Stimulated activated CD4-positive, alpha-beta T cell treated with anti-CD3 and anti-CD28 coated beads, Interleukin-1b, Interleukin-23, amount 100 ng/mL, for 4 hours (primary cell): ENCODE data around the gene RCAN1.
A peak's percentile ranks its signal among the peaks of the same experiment; 100 is the strongest.
"Not testable (repeated sequence)": the region's sequence is repeated elsewhere in the genome, so short reads cannot be mapped to it uniquely, and the experiment has no call there.

Source experiments
- DNase-seq, 2 donors: peaks; one replicate each; pipeline ENCODE4 v3.0.0-alpha.2; 2020; ENCODE audit warnings: low read depth in 2 of 2

Gene RCAN1

DNA sequence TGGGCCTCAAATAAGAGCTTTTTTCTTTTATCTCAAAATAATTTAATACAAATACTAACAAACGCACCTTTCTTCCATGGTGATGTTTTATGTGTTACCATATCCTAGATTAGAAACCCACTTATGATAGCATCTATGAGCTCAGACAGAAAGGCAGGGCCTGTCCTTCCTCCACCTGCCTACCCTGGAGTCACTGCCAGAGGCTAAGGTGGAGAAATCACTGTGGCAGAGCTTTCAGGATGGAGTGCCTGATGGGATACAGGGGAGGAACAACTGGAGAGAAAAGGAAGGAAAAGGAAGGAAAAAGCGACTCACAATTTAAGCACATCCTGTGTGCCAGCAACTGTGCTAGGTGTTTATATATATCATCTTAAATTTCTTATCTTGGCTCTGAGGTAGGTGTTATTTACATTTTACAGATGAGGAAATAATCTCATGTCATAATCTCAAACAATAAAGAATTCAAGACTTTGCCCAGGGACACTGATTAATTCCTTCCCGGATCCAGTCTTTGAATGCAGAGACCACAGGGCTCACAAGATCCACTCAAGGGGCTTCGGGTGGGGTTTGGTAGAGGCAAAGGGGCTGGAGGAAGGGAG, 45.4 kb downstream of the RCAN1 start:
- no peak for DNase-seq

DNA sequence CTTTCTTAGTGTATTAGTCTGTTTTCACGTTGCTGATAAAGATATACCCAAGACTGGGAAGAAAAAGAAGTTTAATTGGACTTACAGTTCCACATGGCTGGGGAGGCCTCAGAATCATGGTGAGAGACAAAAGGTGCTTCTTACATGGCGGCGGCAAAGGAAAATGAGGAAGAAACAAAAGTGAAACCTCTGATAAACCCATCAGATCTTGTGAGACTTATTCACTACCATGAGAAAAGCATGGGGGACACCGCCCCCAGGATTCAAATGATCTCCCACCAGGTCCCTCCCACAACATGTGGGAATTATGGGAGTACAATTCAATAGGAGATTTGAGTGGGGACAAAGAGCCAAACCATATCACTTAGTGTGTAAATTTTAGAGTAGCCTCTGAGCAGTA, 46.1 kb downstream of the RCAN1 start:
- DNase-seq: not testable (repeated sequence)

DNA sequence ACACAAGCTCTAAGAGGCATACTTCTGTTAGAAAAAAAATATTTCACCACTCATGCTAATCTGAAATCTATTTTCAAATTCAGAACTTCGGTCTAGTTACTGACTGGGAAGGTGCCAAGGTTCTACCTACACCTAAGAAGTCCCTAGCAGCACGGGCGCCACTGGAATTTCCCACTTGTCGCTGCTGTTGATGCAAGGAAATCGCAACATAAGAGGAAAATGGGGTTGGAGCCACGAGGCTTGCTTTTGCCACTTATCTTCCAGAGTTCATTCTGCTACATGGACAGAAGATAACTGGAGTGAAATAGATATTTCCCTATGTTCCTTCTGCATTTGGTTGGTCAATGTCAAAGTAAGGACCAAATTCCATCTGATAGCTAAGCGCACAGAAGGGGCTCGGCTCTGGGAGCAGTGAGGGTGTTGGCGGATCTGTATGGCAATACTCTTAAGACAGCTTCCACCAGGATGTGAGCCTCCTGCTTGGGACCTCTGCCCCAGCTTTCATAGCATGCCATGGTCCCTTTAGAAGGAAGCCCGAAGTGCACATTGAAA, 47.2 kb downstream of the RCAN1 start:
- no peak for DNase-seq

DNA sequence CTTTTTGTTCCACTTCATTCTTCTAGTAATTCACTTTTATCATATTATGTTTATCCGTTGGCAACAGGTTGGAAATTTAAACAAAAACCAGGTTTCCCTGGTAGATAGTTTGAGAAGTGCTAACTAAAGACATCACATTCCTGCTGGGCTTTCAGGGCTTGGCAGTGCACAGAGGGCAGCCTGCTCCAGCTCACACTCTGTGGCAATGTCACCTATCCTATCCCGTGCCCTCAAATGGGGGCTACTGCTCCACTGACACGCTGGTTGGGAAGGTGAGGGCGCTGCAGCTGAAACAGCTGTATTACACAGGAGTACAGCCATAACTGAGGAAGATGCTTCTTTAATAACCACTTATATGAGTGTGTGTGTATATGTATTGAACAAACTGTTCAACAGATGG, 49.7 kb downstream of the RCAN1 start:
- no peak for DNase-seq

DNA sequence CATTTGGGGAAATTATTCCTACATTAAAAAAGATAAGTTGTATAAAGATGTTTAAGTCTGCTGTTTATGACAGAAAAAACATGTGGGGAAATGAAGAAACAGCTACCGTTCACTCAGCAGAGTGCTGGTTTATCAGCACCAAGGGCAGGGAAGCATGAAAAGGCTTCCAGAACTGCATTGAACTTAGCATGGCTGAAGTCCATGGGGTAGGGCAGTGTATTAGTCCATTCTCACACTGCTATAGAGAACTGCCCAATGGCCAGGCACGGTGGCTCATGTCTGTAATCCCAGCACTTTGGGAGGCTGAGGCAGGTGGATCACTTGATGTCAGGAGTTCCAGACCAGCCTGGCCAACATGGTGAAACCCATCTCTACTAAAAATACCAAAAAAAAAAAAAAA, 51.5 kb downstream of the RCAN1 start:
- not testable (repeated sequence) for DNase-seq

DNA sequence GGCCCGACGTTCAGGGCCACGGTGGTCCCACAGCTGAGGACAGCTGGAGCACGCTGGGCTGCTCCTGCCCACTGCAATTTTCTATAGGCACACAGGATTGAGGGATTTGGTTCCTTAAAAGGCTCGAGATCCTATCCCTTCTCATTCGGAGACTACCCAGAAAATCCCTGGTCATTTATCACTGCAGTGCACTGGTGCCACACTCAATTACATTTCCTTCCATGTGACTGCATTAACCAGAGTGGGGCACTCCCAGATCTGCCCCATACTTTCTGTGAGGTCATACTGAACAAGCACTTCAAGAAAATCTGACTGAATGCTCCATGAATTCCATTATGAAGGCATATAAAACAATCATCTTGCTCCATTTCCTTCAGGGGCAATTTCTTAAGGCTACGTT, 53.1 kb downstream of the RCAN1 start:
- DNase-seq: no peak

DNA sequence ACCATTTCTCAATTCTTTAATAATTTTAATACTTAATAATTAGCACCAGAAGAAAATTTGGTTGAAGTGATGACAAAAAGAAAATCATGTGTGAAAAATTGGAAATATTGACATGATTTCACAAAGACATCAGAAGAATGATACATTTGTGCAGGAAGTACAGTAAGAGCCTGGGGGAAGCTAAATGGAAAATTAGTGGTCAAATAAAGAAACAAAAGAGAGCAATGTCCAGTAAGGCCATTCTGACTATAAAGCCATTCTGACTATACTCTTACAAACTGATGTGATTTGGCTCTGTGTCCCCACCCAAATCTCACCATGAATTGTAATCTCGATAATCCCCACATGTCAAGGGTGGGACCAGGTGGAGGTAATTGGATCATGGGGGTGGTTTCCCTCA, 54.3 kb downstream of the RCAN1 start:
- no peak for DNase-seq

DNA sequence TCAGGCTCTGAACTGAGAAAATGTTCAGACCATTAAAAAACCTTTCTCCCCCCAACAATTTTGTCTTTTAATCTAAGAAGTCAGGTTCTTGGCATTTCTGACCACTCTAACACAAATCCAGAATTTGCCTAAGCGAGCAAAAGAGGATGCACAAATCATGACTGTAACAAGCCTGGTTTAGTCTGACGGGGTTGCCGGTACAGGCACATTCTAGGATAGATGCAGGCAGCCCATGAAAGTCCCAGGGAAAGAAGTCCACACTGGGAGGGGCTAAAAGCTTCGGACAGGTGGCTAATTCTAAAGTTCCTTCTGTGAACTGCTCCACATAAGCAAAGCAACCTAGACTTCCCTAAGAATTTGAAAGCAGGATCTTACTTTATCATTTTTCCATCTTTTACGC, 54.9 kb downstream of the RCAN1 start:
- no peak for DNase-seq

DNA sequence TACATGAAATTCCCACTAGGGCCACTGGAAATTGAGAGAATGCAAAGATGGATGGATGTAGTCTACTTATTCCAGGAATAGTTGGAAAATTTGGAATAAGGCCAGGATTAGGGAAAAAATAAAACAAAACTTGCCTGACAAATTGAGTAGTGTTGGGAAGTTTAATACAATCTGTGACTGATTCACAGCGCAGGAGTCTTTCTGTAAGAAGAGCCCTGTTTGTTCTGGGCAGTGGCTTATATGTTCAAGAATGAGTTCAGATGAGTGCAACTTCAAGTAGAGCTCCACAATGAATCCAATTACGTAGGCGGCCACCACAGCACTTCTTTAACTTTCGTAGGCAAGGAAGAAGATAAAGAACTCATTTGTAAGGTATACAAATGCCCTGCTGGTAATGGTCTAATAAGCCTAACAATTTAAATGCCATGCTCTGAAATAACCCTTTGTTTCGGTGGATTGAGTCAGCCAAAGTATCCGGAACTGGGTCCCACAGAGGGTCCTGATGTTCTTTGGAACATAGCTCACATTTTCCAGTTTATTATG, 55.8 kb downstream of the RCAN1 start:
- DNase-seq: no peak

DNA sequence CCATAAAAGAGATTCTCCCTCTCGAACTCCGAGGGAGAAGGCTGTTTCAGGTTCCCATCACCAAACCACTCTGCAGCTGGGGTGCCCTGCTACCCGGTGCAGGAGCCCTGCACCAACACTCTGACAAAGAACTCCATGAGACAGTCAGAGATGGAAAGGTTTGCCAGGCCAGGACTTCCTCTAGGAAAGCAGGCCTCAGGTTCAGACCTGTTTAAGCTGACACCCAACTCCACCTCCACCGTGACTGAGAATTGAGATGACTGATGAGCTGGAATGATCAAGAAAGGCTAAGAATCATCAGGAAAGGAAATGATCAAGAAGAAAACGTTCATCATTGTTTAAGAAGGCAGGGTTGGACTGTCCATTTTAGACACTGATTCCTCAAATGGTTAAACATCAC, 56.7 kb downstream of the RCAN1 start:
- no peak for DNase-seq

DNA sequence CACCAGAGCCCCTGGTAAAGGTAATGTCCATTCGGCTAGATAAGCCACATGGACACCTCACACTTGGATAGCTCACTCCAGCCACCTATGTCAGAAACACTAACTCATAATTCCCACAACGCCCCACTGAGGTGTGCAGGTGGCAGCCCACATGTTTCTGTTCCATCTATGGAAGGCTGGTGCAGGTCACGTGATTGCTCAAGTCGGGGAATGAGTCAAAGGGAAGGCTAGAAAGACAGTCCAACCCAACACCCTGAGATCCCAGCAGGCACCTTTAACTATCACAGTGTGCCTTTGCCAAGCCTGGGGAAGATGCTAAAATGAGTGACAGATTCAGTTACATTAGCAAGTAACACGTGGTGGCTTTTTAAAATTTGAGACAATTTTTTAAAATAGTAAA, 57.7 kb downstream of the RCAN1 start:
- DNase-seq: no peak

DNA sequence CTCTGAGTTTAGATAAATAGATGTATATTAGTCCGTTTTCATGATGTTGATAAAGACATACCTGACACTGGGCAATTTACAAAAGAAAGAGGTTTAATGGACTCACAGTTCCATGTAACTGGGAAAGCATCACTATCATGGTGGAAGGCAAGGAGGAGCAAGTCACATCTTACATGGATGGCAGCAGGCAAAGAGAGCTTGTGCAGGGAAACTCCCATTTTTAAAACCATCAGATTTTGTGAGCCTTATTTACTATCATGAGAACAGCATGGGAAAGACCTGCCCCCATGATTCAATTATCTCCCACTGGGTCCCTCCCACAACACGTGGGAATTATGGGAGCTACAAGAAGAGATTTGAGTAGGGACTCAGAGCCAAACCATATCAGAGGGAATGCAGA, 60.2 kb downstream of the RCAN1 start:
- not testable (repeated sequence) for DNase-seq

DNA sequence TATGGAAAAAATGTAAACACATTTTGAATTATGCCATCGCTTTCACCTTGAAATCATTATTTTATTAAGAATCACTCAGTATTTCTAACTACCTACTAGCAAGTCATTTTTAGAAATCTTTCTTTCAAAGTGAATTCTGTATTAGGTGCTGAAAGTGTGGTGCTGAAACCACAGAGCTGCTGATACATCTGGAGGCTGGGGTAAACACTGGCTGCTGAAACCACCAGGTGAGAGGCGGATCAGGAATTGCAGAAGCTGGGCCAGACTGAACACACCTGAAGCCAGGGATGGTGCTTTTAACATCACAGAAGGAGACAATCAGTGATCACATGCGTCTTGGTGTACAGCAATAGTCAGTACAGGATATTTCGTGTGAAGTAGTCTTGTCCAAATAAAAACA, 60.7 kb downstream of the RCAN1 start:
- no peak for DNase-seq

DNA sequence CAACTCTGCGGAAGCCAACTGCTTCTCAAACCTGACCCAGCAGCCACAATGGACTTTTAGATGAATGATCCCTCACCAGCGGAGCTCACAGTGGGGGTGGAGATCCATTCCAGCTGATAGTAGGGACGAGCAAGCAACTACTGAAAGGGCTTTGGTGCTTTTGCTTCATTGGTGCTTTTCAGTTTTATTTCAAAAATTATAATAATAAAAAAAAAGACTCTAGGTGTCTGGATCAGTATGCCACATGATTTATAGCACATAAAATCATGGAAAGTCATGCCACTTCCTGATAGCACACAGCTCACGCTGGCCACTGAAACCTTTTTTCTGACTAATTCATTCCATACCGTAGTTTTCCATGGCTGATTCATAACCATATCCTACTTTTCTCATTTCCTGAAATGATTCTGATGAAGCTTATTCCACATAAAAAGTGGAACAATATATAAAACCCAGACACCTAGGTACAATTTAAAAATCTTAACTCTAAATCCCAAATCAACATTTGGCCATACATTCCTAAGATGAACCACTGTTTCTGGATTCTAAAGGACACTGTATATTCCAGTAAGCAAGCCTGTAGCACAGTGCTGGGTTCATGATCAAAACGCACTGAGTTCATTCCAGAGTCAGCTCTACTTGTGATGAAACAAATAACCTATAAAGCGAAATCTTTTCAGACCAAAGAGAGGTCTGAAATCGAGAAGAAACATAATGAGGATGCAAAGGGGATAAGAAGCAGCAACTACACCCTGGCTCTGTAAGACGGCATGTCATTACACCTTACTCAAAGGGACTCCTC, 61.6 kb downstream of the RCAN1 start:
- no peak for DNase-seq

DNA sequence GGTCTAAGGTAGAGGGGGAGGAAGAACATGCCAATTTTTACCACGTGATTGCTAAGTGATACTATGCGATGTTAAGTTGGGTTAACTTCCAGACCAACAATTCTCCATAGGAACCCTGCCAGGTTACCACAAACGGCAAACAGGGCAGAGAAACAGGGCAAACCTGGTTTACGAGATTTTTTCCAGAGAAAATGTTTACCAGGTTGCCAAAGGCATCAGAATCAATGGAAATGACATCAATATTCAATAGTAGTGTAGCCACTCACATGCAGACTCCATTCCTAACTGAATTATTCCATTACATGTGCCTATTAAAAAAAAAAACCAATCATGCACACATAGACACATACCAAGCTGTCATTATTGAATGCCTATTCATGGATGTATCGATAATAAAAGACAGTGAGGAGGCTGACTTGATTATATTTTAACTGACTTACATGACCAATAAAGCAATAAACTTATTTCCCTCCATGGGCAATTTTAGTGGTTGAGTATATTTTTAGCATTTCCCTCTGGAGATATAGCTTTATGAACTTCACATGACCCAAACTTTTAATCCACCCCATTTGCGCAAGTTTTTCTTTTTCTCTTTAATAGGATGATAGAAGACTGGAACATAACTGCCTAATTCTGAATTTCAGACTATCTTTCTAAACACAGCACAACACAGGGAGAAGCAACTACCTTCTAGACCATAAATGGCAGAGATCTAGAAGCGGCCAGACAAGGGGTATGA, 62.4 kb downstream of the RCAN1 start:
- DNase-seq: no peak

DNA sequence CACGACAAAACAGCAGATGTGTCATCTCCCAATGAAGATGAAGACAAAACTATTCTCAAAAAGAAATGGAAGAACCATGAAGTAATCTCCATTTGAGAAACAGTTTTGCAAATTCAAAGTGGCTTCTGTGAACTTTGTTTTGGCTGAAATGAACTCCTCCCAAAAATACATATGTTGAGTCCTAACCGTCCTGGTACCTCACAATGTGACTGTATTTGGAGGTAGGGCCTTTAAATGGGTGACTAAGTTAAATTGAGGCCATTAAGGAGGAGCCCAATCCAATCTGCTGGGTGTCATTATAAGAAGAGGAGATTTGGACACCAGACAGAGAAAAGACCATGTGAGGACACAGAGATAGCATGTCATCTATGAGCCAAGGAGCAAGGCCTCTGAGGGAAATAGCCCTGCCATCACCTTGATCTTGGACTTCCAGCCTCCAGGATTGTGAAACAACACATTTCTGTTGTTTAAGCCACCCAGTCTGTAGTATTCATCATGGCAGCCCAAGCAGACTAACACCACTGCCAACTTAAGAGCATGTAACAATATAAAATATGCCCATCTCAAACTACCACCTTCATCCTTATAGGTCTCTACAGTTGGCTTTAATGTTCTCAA, 64.6 kb downstream of the RCAN1 start:
- no peak for DNase-seq

DNA sequence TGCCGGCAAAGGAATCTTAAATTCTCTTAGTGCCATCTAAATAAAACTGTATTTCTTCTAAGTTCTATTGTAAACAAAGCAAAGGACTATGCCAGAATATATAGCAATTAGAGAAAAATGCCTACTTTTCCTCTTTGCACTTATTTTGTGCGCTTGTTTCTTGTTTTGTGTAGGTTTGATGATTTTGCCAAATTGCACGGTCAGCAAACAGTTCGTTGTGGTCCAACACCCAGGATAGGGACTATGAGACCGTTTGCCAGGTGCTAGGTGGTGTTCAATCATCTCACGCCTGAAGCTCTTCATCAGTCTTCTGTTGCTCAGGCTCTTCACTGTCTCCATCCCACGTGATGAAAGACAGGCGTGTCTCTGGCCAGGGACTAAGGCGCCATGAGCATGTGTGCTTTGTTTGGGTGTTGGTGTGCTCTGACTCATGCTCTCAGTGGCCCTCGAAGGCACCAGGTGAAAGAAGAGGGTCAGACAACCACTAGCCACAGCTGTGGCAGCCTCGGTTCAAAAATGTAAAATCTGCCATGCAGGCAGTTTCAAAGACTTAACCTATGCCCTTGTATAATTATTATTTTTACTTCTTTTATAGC, 66.0 kb downstream of the RCAN1 start:
- no peak for DNase-seq

DNA sequence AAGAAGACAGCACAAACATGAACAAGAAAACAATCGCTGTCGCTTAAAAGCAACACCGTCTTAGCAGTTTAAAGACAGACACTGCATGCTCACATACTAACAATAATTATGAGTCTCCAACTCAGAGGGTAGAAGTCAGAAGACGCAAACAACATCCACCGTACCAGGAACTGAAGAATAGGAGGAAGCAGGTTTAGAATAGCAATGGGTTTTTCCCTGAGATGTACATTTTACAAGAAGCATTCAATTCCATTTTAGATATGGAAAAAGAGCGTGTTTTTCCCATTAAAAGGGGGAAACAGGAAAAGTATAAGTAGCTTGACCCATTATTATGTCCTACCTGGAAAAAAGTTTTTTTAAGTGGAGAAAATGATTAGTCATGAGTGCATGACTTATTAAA, 68.4 kb downstream of the RCAN1 start:
- no peak for DNase-seq

DNA sequence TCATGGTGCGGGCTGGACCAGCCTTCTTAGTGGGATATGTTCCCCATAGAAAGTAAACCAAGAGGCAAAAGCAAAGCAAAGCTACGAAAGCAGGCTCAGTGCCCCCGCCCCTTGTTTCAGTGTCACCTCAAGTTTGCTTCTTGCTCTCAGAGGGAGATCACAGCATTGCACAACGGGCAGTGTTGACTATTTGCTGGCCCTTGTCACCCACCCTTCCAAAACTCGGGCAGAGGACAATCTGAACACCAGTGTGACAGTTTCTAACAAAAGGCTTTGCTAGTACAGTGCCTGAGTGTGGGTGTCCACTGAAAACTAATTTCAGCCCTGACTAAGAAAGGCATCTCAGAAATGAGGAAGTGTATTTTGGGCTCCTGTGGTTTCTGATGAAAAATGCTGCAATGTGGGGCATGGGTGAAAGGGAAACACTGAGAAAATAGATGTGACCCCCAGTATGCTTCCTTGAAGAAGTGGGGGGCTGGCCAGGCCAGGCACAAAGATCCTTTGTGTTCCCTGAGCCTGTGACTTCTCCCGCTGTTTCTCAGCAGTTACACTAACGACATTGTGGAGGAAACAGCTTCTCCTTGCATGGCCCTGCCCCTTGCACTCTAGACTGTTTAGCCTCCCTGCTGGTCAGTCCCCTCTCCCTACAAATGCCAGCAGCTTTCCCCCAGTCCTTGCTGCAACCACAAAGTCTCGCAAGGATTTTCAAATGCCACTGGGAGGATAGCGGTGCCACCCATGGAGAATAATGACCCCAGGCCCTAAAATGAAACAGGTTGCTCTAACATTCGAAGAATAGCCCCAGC, 69.6 kb downstream of the RCAN1 start:
- no peak for DNase-seq

DNA sequence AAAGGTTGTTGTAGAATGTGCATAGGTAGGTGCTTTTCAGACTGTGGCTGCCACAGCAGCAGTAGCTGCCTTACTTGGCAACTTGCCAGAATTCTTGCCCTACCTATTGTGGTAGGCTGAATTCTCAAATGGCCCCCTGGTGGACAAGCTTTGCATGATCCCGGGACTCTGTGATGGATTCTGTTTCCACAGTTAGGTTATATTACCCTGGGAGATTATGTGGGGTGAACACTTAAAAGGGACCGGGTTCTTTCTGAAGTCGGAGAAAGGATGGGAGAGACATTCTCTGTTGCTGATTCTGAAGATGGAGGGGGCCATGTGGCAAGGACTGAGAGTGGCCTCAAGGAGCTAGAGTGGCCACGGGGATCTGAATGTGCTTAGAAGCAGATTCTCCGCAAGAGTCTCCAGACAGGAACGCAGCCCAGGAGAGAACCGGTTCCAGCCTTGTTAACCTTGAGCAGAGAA, 70.8 kb downstream of the RCAN1 start:
- DNase-seq: peak; percentile 17 to 28

DNA sequence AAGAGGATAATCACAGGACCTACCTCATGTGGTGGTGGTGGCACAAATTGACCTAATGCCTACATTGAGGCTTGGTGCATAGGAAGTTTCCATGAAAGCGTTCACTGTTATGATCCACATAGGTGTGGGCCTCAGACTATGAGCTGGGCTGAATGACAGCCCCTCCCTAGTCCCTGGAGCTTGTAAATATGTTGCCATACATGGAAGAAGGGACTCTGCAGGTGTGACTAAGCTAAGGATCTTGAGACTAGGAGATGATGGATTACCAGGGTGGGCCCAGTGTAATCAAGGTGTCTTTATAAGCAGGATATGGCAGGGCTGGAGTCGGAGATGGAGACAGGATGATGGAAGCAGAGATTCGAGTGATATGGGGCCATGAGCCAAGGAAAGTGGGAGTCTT, 71.9 kb downstream of the RCAN1 start:
- no peak for DNase-seq
